Stimulated activated memory B cell treated with anti-CD40 and anti-IgM and Interleukin-4, amounts not matched to agents 10 μg/mL and 1 μg/mL and 100 μg/mL, for 72 hours (primary cell): ENCODE data around the gene KRT17.
"Not testable (repeated sequence)": the region's sequence is repeated elsewhere in the genome, so short reads cannot be mapped to it uniquely, and the experiment has no call there.

Experiments used
- ATAC-seq: fragments of 150-1000 bp; cut with Tn5 transposase; 2 replicates; pipeline ENCODE4 v1.10.0; 2021
- H3K27ac Mint-ChIP-seq: one replicate; pipeline ENCODE4 v1.8.0; 2022; ENCODE audit warnings: mild to moderate bottlenecking, mixed read lengths
- H3K27me3 Mint-ChIP-seq: one replicate; pipeline ENCODE4 v1.8.0; 2022; ENCODE audit warnings: mixed read lengths
- H3K36me3 Mint-ChIP-seq: one replicate; pipeline ENCODE4 v1.8.0; 2022; ENCODE audit warnings: mixed read lengths
- H3K4me1 Mint-ChIP-seq: one replicate; pipeline ENCODE4 v1.8.0; 2022; ENCODE audit warnings: mixed read lengths
- H3K4me3 Mint-ChIP-seq: one replicate; pipeline ENCODE4 v1.8.0; 2022; ENCODE audit warnings: mild to moderate bottlenecking, moderate library complexity, mixed read lengths
- H3K9me3 Mint-ChIP-seq: one replicate; pipeline ENCODE4 v1.8.0; 2022; ENCODE audit warnings: mixed read lengths

Gene KRT17

GRCh38 chr17:41631025-41631897, 6.9 kb upstream of the KRT17 start:
- Mint-ChIP-seq H3K9me3 (no peaks in the 10 kb centered on the region), H3K27me3 (peaks cover 16% of the 10 kb centered on the region), H3K4me1 (no peaks in the 10 kb centered on the region), H3K4me3 (no peak overlapping the region), H3K27ac (no peak overlapping the region), H3K36me3 (no peaks in the 10 kb centered on the region)
- ATAC-seq, result no peak

GRCh38 chr17:41629826-41630670, 5.7 kb upstream of the KRT17 start:
- no peaks in the 10 kb centered on the region for H3K9me3 Mint-ChIP-seq
- H3K4me3 Mint-ChIP-seq, result no peak overlapping the region
- no peak overlapping the region for H3K27ac Mint-ChIP-seq
- no peaks in the 10 kb centered on the region for H3K36me3 Mint-ChIP-seq
- H3K4me1 Mint-ChIP-seq, result no peaks in the 10 kb centered on the region
- ATAC-seq, result no peak
- H3K27me3 Mint-ChIP-seq, result peaks cover 27% of the 10 kb centered on the region

- Mint-ChIP-seq H3K4me3 (no peak overlapping the region), H3K9me3 (no peaks in the 10 kb centered on the region), H3K27me3 (peaks cover 35% of the 10 kb centered on the region), H3K36me3 (no peaks in the 10 kb centered on the region), H3K27ac (no peak overlapping the region), H3K4me1 (no peaks in the 10 kb centered on the region)
- ATAC-seq, result no peak
These were observed 4.9 kb upstream of the KRT17 start for GRCh38 chr17:41629316-41629715.

GRCh38 chr17:41628621-41629255, 4.4 kb upstream of the KRT17 start:
- H3K27me3 Mint-ChIP-seq, result peaks cover 39% of the 10 kb centered on the region
- H3K4me3 Mint-ChIP-seq, H3K27ac Mint-ChIP-seq, H3K36me3 Mint-ChIP-seq, ATAC-seq, H3K4me1 Mint-ChIP-seq, H3K9me3 Mint-ChIP-seq: not testable (repeated sequence)

- H3K9me3 Mint-ChIP-seq, H3K36me3 Mint-ChIP-seq, H3K4me3 Mint-ChIP-seq, H3K27ac Mint-ChIP-seq, H3K4me1 Mint-ChIP-seq, ATAC-seq: not testable (repeated sequence)
- H3K27me3 Mint-ChIP-seq, result peaks cover 44% of the 10 kb centered on the region
These were observed 3.6 kb upstream of the KRT17 start for GRCh38 chr17:41628073-41628370.

GRCh38 chr17:41627316-41628072, 3.1 kb upstream of the KRT17 start:
- Mint-ChIP-seq H3K27ac (no peak overlapping the region), H3K4me1 (no peaks in the 10 kb centered on the region), H3K4me3 (no peak overlapping the region), H3K27me3 (peaks cover 46% of the 10 kb centered on the region), H3K9me3 (no peaks in the 10 kb centered on the region), H3K36me3 (no peaks in the 10 kb centered on the region)
- no peak for ATAC-seq

- H3K27me3 Mint-ChIP-seq, result peaks cover 52% of the 10 kb centered on the region
- not testable (repeated sequence) for H3K27ac Mint-ChIP-seq, H3K9me3 Mint-ChIP-seq, H3K4me3 Mint-ChIP-seq, ATAC-seq, H3K4me1 Mint-ChIP-seq, H3K36me3 Mint-ChIP-seq
These were observed 2.5 kb upstream of the KRT17 start for GRCh38 chr17:41626914-41627295.

GRCh38 chr17:41626028-41626913, 1.9 kb upstream of the KRT17 start:
- not testable (repeated sequence) for H3K36me3 Mint-ChIP-seq, ATAC-seq, H3K4me3 Mint-ChIP-seq, H3K9me3 Mint-ChIP-seq, H3K27ac Mint-ChIP-seq, H3K4me1 Mint-ChIP-seq
- H3K27me3 Mint-ChIP-seq, result peaks cover 58% of the 10 kb centered on the region

GRCh38 chr17:41625602-41626001, 1.2 kb upstream of the KRT17 start:
- no peak overlapping the region for H3K27ac Mint-ChIP-seq

GRCh38 chr17:41623184-41623861, 1.1 kb downstream of the KRT17 start:
- H3K4me3 Mint-ChIP-seq, H3K4me1 Mint-ChIP-seq, ATAC-seq, H3K9me3 Mint-ChIP-seq, H3K36me3 Mint-ChIP-seq, H3K27ac Mint-ChIP-seq: not testable (repeated sequence)
- peaks cover 83% of the 10 kb centered on the region for H3K27me3 Mint-ChIP-seq

More at GRCh38 chr17:41625602-41626001, 1.2 kb upstream of the KRT17 start:
- H3K4me1 Mint-ChIP-seq, result no peaks in the 10 kb centered on the region
- no peaks in the 10 kb centered on the region for H3K36me3 Mint-ChIP-seq
- H3K27me3 Mint-ChIP-seq, result peaks cover 65% of the 10 kb centered on the region
- H3K4me3 Mint-ChIP-seq, result no peak overlapping the region
- ATAC-seq, result no peak
- no peaks in the 10 kb centered on the region for H3K9me3 Mint-ChIP-seq

GRCh38 chr17:41622340-41623183, 1.8 kb downstream of the KRT17 start:
- peaks cover 87% of the 10 kb centered on the region for H3K27me3 Mint-ChIP-seq
- H3K4me1 Mint-ChIP-seq, H3K27ac Mint-ChIP-seq, H3K4me3 Mint-ChIP-seq, H3K9me3 Mint-ChIP-seq, ATAC-seq, H3K36me3 Mint-ChIP-seq: not testable (repeated sequence)

- Mint-ChIP-seq H3K27me3 (peaks cover 87% of the 10 kb centered on the region), H3K4me3 (no peak overlapping the region), H3K36me3 (no peaks in the 10 kb centered on the region), H3K9me3 (no peaks in the 10 kb centered on the region), H3K4me1 (no peaks in the 10 kb centered on the region), H3K27ac (no peak overlapping the region)
- no peak for ATAC-seq
These were observed 2.5 kb downstream of the KRT17 start for GRCh38 chr17:41621916-41622315.

- H3K4me3 Mint-ChIP-seq, result not testable (repeated sequence)
These were observed 2.9 kb downstream of the KRT17 start for GRCh38 chr17:41621435-41621817.

More at GRCh38 chr17:41621435-41621817, 2.9 kb downstream of the KRT17 start:
- H3K27me3 Mint-ChIP-seq, result peaks cover 87% of the 10 kb centered on the region
- H3K4me1 Mint-ChIP-seq, H3K36me3 Mint-ChIP-seq, ATAC-seq, H3K27ac Mint-ChIP-seq, H3K9me3 Mint-ChIP-seq: not testable (repeated sequence)
